Hepatocyte (in vitro differentiated cells): ENCODE measurements around the gene FANCB. TPM values are rescaled to one million over a fixed set of nuclear protein-coding genes. Genes with fewer than 3 reads are reported as not detected.

Source experiments
- polyA plus RNA-seq: library from polyadenylated mRNA; unstranded; fragments of >200 nt; fragmentation: Nextera tagmentation; extraction: Ambion mirVana; gene quantifications from 2 replicates; pipeline ENCODE4 v1.2.1, GENCODE V29; 2016
- total RNA-seq: library from RNA; depleted of rRNA; stranded (reverse); fragments of >200 nt; gene quantifications from 2 replicates; pipeline ENCODE4 v1.2.3, GENCODE V29; 2014

Gene FANCB
- total and polyA plus RNA-seq, 2 experiments from 2014 or later = 0.89 to 1.9 TPM

Other genes with a start within 250 kb of the FANCB start
- gene MOSPD2, start 352 bp upstream of the FANCB start, total RNA-seq = 19.5 and 21.1 TPM in 2 replicates
- gene MOSPD2, start 352 bp upstream of the FANCB start, polyA plus RNA-seq = 8.2 and 11.5 TPM in 2 replicates